GM18873 (cell line): ENCODE measurements around the gene D2HGDH.
"Not testable (repeated sequence)": the region's sequence is repeated elsewhere in the genome, so short reads cannot be mapped to it uniquely, and the experiment has no call there.

ENCODE experiments used
- ATAC-seq: cut with Tn5 transposase; IDR thresholded peaks from one replicate; pipeline ENCODE4 v1.9.1; 2021; ENCODE audit warnings: mild to moderate bottlenecking, moderate library complexity, moderate number of reproducible peaks; ENCODE audit not compliant: unreplicated experiment, low FRiP score

D2HGDH gene

GRCh38 chr2:241782053-241782452, 47.6 kb downstream of the D2HGDH start:
- not testable (repeated sequence) for ATAC-seq

- ATAC-seq = no peak
Measured at GRCh38 chr2:241788135-241788534, 53.7 kb downstream of the D2HGDH start.

- ATAC-seq = no peak
Measured at GRCh38 chr2:241788572-241788971, 54.1 kb downstream of the D2HGDH start.

- ATAC-seq = not testable (repeated sequence)
Measured at GRCh38 chr2:241791385-241791784, 57.0 kb downstream of the D2HGDH start.

GRCh38 chr2:241793385-241793784, 59.0 kb downstream of the D2HGDH start:
- no peak for ATAC-seq

- ATAC-seq = no peak
Measured at GRCh38 chr2:241794250-241794823, 59.9 kb downstream of the D2HGDH start.

- ATAC-seq = no peak
Measured at GRCh38 chr2:241795021-241795999, 60.9 kb downstream of the D2HGDH start.

GRCh38 chr2:241796209-241796608, 61.8 kb downstream of the D2HGDH start:
- no peak for ATAC-seq

GRCh38 chr2:241796610-241797138, 62.2 kb downstream of the D2HGDH start:
- no peak for ATAC-seq

- no peak for ATAC-seq
Measured at GRCh38 chr2:241797441-241798080, 63.1 kb downstream of the D2HGDH start.

- no peak for ATAC-seq
Measured at GRCh38 chr2:241798081-241798630, 63.7 kb downstream of the D2HGDH start.

- no peak for ATAC-seq
Measured at GRCh38 chr2:241798631-241799521, 64.4 kb downstream of the D2HGDH start.

- no peak for ATAC-seq
Measured at GRCh38 chr2:241799522-241800197, 65.2 kb downstream of the D2HGDH start.

- ATAC-seq = not testable (repeated sequence)
Measured at GRCh38 chr2:241800198-241800903, 65.9 kb downstream of the D2HGDH start.

GRCh38 chr2:241801611-241802420, 67.4 kb downstream of the D2HGDH start:
- no peak for ATAC-seq

- ATAC-seq = no peak
Measured at GRCh38 chr2:241802421-241803318, 68.2 kb downstream of the D2HGDH start.
